Esophagus muscularis mucosa (tissue), 4 donors: Measurements from ENCODE around the gene RNF13. TPM values are rescaled to one million over a fixed set of nuclear protein-coding genes. Genes with fewer than 3 reads are reported as not detected.
"Not testable (repeated sequence)": the region's sequence is repeated elsewhere in the genome, so short reads cannot be mapped to it uniquely, and the experiment has no call there.

Experiments used
- DNase-seq: peaks from one replicate; pipeline ENCODE4 v3.0.0-alpha.2; 2017; ENCODE audit errors: extremely low spot score
- H3K27ac ChIP-seq, 4 donors: fragments of 200-600 bp; sonication (generic); replicated peaks in 1 of 4; 1 replicate in 3 of 4; 2 replicates in 1 of 4; pipeline ENCODE4 v1.5.1; 2016 to 2019; ENCODE audit warnings: mild to moderate bottlenecking in 1 of 4
- H3K27me3 ChIP-seq, 4 donors: fragments of 200-600 bp; sonication (generic); one replicate each; pipeline versions ENCODE4 v1.5.1 to v1.6.0; 2016 to 2019
- H3K36me3 ChIP-seq, 4 donors: fragments of 200-600 bp; sonication (generic); one replicate each; pipeline ENCODE4 v1.5.1; 2016 to 2019
- H3K4me1 ChIP-seq, 4 donors: fragments of 200-600 bp; sonication (generic); one replicate each; pipeline ENCODE4 v1.5.1; 2016 to 2019
- H3K4me3 ChIP-seq, 4 donors: fragments of 200-600 bp; sonication (generic); 1 replicate in 2 of 4; 2 replicates in 2 of 4; pipeline ENCODE4 v1.5.1; 2016 to 2019; ENCODE audit warnings: mild to moderate bottlenecking in 4 of 4, moderate library complexity in 1 of 4
- H3K9me3 ChIP-seq, 4 donors: fragments of 200-600 bp; sonication (generic); 1 replicate in 3 of 4; 2 replicates in 1 of 4; pipeline ENCODE4 v1.5.1; 2016 to 2019
- CTCF ChIP-seq, 3 experiments: fragments of 200-600 bp in 2 of 3; fragments of 450-650 bp in 1 of 3; sonication (generic) in 2 of 3; IDR thresholded peaks; one replicate each; pipeline ENCODE4 v1.5.1; 2017 to 2019; ENCODE audit warnings: antibody characterized with exemption in 3 of 3, mild to moderate bottlenecking in 2 of 3, moderate library complexity in 1 of 3
- EP300 ChIP-seq: sonication (generic); formaldehyde crosslinking; IDR thresholded peaks from one replicate; pipeline ENCODE4 v1.6.1; 2017; ENCODE audit warnings: antibody characterized with exemption
- POLR2A ChIP-seq: fragments of 450-650 bp; IDR thresholded peaks from one replicate; pipeline ENCODE4 v1.6.1; 2017; ENCODE audit warnings: antibody characterized with exemption, moderate library complexity, mild to moderate bottlenecking, low read depth
- POLR2AphosphoS5 ChIP-seq, 2 donors: sonication (generic); formaldehyde crosslinking; IDR thresholded peaks; one replicate each; pipeline ENCODE4 v1.6.1; 2017; ENCODE audit warnings: antibody characterized with exemption in 2 of 2
- WGBS: methylation state at CpG from one replicate; pipeline ENCODE4 v1.1.5; 2018; 5-methylcytosine and 5-hydroxymethylcytosine counted together
- intact Hi-C: fragments of 100-400 bp; cut with DNase I; formaldehyde crosslinking; loops from one replicate; pipeline ENCODE4 v1.15.1; 2023
- total RNA-seq, 4 donors: library from RNA; depleted of rRNA; stranded (reverse); fragments of >200 nt; gene quantifications; one replicate each; pipeline versions ENCODE4 v1.1.0 to v1.2.1, GENCODE V29; 2016

RNF13 gene
- total RNA-seq, 4 donors from 2014 or later = 52.9 to 95.1 (median 78.2) TPM

- no peak for DNase-seq
- Histone ChIP-seq H3K4me3 (no peak overlapping the region), H3K36me3 (no peaks in the 10 kb centered on the region), H3K27me3 (no peaks in the 10 kb centered on the region), H3K27ac (no peak overlapping the region), H3K9me3 (no peaks in the 10 kb centered on the region), H3K4me1 (peaks cover 12 to 17% (median 14%) of the 10 kb centered on the region in 4 donors)
- intact Hi-C loops = no loop called here
- TF ChIP-seq POLR2AphosphoS5 (IDR thresholded peaks at IDR 0.05) (no peak), EP300 (no peak), POLR2A (no peak), CTCF (IDR thresholded peaks at IDR 0.05) (no peak)
- 90% methylated on average over 1 of the region's 1 CpG for WGBS
Observed at GRCh38 chr3:149941946-149942345, 128.9 kb downstream of the RNF13 start.

- TF ChIP-seq CTCF (IDR thresholded peaks at IDR 0.05) = no peak
- TF ChIP-seq POLR2A = no peak
- no peak for TF ChIP-seq EP300
- TF ChIP-seq POLR2AphosphoS5 (IDR thresholded peaks at IDR 0.05) = no peak
- DNase-seq = no peak
- Histone ChIP-seq H3K27me3 (no peaks in the 10 kb centered on the region), H3K36me3 (no peaks in the 10 kb centered on the region), H3K4me3 (no peak overlapping the region), H3K9me3 (no peaks in the 10 kb centered on the region), H3K4me1 (peaks cover 11 to 13% (median 12%) of the 10 kb centered on the region in 4 donors), H3K27ac (no peak overlapping the region)
- intact Hi-C loops = no loop called here
Observed at GRCh38 chr3:149942409-149942808, 129.4 kb downstream of the RNF13 start.

DNA sequence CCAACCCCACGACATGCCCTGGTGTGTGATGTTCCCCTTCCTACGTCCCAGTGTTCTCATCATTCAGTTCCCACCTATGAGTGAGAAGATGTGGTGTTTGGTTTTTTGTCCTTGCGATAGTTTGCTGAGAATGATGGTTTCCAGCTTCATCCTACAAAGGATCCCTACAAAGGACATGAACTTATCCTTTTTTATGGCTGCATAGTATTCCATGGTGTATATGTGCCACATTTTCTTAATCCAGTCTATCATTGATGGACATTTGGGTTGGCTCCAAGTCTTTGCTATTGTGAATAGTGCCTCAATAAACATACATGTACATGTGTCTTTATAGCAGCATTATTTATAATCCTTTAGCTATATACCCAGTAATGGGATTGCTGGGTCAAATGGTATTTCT, 131.0 kb downstream of the RNF13 start:
- DNase-seq, H3K9me3 ChIP-seq, H3K4me3 ChIP-seq, H3K27ac ChIP-seq, H3K4me1 ChIP-seq, H3K36me3 ChIP-seq, intact Hi-C loops, H3K27me3 ChIP-seq: not testable (repeated sequence)
- 96% methylated on average over 3 of the region's 3 CpGs for WGBS

DNA sequence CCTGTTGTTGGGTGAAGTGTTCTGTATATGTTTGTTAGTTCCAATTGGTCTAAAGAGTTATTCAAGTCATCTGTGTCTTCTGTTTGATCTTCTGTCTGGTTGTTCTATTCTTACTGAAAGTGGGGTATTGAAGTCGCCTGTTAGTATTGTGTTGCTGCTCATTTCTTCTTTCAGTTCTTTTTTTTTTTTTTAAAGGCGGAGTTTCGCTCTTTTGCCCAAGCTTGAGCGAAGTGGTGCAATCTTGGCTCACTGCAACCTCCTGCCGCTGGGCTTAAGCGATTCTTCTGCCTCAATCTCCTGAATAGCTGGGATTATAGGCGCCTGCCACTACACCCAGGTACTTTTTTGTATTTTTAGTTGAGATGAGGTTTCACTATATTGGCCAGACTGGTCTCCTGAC, 134.2 kb downstream of the RNF13 start:
- no peaks in the 10 kb centered on the region for H3K27me3 ChIP-seq
- intact Hi-C loops = no loop called here
- peaks cover 0 to 7% (median 0%) of the 10 kb centered on the region in 4 donors for H3K36me3 ChIP-seq
- H3K4me1 ChIP-seq = no peaks in the 10 kb centered on the region
- no peak for DNase-seq
- TF ChIP-seq EP300 = no peak
- no peak for TF ChIP-seq POLR2AphosphoS5 (IDR thresholded peaks at IDR 0.05)
- no peak for TF ChIP-seq CTCF (IDR thresholded peaks at IDR 0.05)
- no peak for TF ChIP-seq POLR2A
- no peak overlapping the region for H3K27ac ChIP-seq
- no peak overlapping the region for H3K4me3 ChIP-seq
- WGBS = 97% methylated on average over 7 of the region's 7 CpGs
- no peaks in the 10 kb centered on the region for H3K9me3 ChIP-seq

DNA sequence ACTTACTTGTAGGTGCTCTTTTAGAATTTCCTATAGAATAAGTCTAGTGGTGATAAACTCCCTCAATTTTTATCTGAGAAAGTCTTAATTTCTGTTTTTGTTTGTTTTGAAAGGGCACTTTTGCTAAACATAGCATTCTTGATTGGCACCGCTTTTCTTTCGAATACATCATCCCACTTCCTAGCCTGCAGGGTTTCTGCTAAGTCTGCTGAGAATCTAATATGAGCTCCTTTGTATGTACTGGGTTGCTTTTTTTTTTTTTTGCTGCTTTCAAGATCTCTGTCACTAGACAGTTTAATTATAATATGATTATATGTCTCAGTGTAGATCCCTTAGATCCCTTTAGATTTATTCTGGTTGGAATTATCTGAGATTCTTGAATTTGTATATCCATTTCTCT, 136.2 kb downstream of the RNF13 start:
- WGBS = 96% methylated on average over 2 of the region's 2 CpGs
- intact Hi-C loops = no loop called here
- Histone ChIP-seq H3K4me1 (peaks cover 0 to 2% (median under 1%) of the 10 kb centered on the region in 4 donors), H3K36me3 (peaks cover 0 to 7% (median 0%) of the 10 kb centered on the region in 4 donors), H3K4me3 (no peak overlapping the region), H3K27me3 (no peaks in the 10 kb centered on the region), H3K9me3 (no peaks in the 10 kb centered on the region), H3K27ac (no peak overlapping the region)
- no peak for DNase-seq
- TF ChIP-seq CTCF (IDR thresholded peaks at IDR 0.05) = no peak
- TF ChIP-seq EP300 = no peak
- no peak for TF ChIP-seq POLR2AphosphoS5 (IDR thresholded peaks at IDR 0.05)
- TF ChIP-seq POLR2A = no peak
